ENCODE measurements around the gene RIN1.

GRCh38 chr11:66335531-66336233 is 552 bp downstream of the RIN1 start:
- TF ChIP-seq CTCF (IDR thresholded peaks at IDR 0.05) = no peak
- no peak for TF ChIP-seq POLR2AphosphoS5 (IDR thresholded peaks at IDR 0.05)
- no peak for TF ChIP-seq EP300 (IDR thresholded peaks at IDR 0.05; ENCODE audit: low read depth)
- TF ChIP-seq POLR2A (IDR thresholded peaks at IDR 0.05) = no peak

Data from transverse colon (tissue), 4 donors.